HUES64 (cell line): ENCODE results near the gene DPH6.

Experiments used
- H3K27ac ChIP-seq: 2 replicates; pipeline ENCODE4 v1.7.0; 2013; ENCODE audit warnings: low read depth, low read length, inconsistent platforms
- H3K27me3 ChIP-seq: 2 replicates; pipeline ENCODE4 v1.6.1; 2013; ENCODE audit warnings: mild to moderate bottlenecking, low read length; ENCODE audit not compliant: insufficient read depth
- H3K36me3 ChIP-seq: 2 replicates; pipeline ENCODE4 v1.6.1; 2013; ENCODE audit warnings: mild to moderate bottlenecking, low read length; ENCODE audit not compliant: insufficient read depth
- H3K4me1 ChIP-seq: 2 replicates; pipeline ENCODE4 v1.6.1; 2013; ENCODE audit warnings: mild to moderate bottlenecking, low read length, moderate library complexity; ENCODE audit not compliant: insufficient read depth
- H3K4me3 ChIP-seq: 2 replicates; pipeline ENCODE4 v1.5.1; 2013; ENCODE audit warnings: mild to moderate bottlenecking, low read length, moderate library complexity
- H3K9ac ChIP-seq: 2 replicates; pipeline ENCODE4 v1.6.1; 2013; ENCODE audit warnings: mild to moderate bottlenecking, low read depth, low read length
- H3K9me3 ChIP-seq: 2 replicates; pipeline ENCODE4 v1.6.1; 2013; ENCODE audit warnings: low read depth, low read length; ENCODE audit not compliant: insufficient read depth
- WGBS: fragments of 150-250, 120-280 bp; methylation state at CpG from one replicate; pipeline ENCODE4 v1.1.7; 2013; ENCODE audit warnings: missing lambda C conversion rate; 5-methylcytosine and 5-hydroxymethylcytosine counted together

Gene DPH6

DNA sequence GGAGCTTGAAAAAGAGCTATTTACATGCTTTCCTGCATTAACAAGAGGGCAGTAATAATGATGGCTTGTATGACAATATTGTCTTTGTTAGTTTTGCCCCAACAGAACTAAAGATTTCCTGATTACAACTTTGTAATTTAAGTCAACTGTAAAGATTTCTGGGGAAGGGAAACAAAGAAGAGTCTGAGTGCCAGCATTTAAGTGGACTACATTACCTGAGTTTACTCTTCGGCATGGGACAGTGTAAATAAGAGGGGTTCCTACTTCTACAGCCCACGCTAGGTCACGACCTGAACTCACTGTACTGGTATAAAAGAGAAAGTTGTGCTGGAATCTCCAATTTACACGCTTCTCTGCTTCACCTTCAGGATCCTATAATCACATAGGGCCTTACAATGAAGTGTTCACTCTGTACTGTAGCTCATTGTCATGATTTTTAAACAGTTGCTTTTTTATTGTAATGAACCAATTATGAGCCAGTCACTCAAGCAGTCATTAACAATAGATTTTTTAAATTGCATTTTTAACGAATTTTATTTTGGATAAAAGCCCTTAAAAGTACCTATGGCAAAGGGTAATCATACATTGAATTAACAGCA is 39.6 kb downstream of the DPH6 start:
- H3K27me3 ChIP-seq: no peaks in the 10 kb centered on the region
- no peaks in the 10 kb centered on the region for H3K36me3 ChIP-seq
- WGBS: 58% methylated on average over 5 of the region's 5 CpGs
- peak overlapping the region; percentile 10; the same call in 1 of the 2 replicates for H3K27ac ChIP-seq
- peaks cover 34% of the 10 kb centered on the region for H3K4me1 ChIP-seq
- no peak overlapping the region for H3K9ac ChIP-seq
- no peaks in the 10 kb centered on the region for H3K9me3 ChIP-seq
- no peak overlapping the region for H3K4me3 ChIP-seq

- no peaks in the 10 kb centered on the region for H3K27me3 ChIP-seq
- no peak overlapping the region for H3K4me3 ChIP-seq
- no peaks in the 10 kb centered on the region for H3K9me3 ChIP-seq
- H3K36me3 ChIP-seq: no peaks in the 10 kb centered on the region
- H3K9ac ChIP-seq: no peak overlapping the region
- no peak overlapping the region for H3K27ac ChIP-seq
- H3K4me1 ChIP-seq: peaks cover 34% of the 10 kb centered on the region
Observed at GRCh38 chr15:35505809-35506208, 40.2 kb downstream of the DPH6 start.

DNA sequence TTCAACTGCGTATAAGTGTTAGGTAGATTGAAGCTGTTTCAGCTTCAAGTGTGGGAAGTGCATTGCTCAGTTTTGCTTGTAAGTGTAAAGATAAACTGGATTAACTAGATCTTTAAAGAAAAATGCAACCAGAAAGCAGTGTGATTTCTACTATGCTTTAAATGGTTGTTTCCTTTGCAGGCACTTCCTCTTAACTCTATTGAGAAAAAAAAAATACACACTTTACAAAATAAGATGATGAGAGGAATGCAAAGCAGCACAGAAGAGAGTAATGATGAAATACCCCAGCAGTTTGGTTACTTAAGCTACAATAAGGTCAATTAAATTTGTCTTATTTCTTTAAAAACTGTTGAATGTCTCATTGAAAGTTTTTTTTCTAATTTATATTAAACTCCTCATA is 40.8 kb downstream of the DPH6 start:
- H3K27me3 ChIP-seq: no peaks in the 10 kb centered on the region
- no peaks in the 10 kb centered on the region for H3K36me3 ChIP-seq
- no peaks in the 10 kb centered on the region for H3K9me3 ChIP-seq
- peaks cover 34% of the 10 kb centered on the region for H3K4me1 ChIP-seq
- no peak overlapping the region for H3K4me3 ChIP-seq
- 92% methylated on average over 1 of the region's 1 CpG for WGBS
- H3K27ac ChIP-seq: no peak overlapping the region
- no peak overlapping the region for H3K9ac ChIP-seq

- no peaks in the 10 kb centered on the region for H3K9me3 ChIP-seq
- 93% methylated on average over 4 of the region's 4 CpGs for WGBS
- H3K4me3 ChIP-seq: no peak overlapping the region
- no peak overlapping the region for H3K9ac ChIP-seq
- H3K27me3 ChIP-seq: no peaks in the 10 kb centered on the region
- 0 out of 2 replicates have a peak, but pooled peaks cover 3% of the 10 kb centered on the region for H3K4me1 ChIP-seq
- H3K27ac ChIP-seq: no peak overlapping the region
- no peaks in the 10 kb centered on the region for H3K36me3 ChIP-seq
Observed at GRCh38 chr15:35499723-35500122, 46.2 kb downstream of the DPH6 start.

DNA sequence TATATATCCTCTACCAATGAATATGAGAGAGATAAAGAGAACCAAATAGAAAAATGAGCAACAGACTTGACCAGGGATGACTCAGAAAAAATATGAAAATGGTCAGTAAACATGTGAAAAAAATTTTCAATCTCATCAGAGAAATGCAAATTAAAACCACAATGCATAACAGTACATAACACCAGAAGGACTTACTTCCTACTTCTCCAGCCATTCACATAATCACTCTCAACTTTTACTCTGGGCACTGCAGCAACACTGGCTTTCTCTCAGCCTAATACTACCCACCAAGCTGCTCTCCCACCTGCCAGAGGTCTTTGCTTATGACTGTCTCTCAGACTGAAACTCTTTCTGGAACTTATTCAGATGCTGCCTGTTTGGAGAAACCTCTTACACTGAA is 49.4 kb downstream of the DPH6 start:
- Histone ChIP-seq H3K9me3 (no peaks in the 10 kb centered on the region), H3K36me3 (no peaks in the 10 kb centered on the region), H3K27ac (no peak overlapping the region), H3K9ac (no peak overlapping the region), H3K27me3 (no peaks in the 10 kb centered on the region), H3K4me3 (no peak overlapping the region), H3K4me1 (0 out of 2 replicates have a peak, but pooled peaks cover 5% of the 10 kb centered on the region)

GRCh38 chr15:35495080-35495479 is 50.9 kb downstream of the DPH6 start:
- Histone ChIP-seq H3K36me3 (no peaks in the 10 kb centered on the region), H3K27me3 (no peaks in the 10 kb centered on the region), H3K9me3 (no peaks in the 10 kb centered on the region), H3K27ac (no peak overlapping the region), H3K4me3 (no peak overlapping the region), H3K4me1 (0 out of 2 replicates have a peak, but pooled peaks cover 5% of the 10 kb centered on the region), H3K9ac (no peak overlapping the region)
- WGBS: 93% methylated on average over 3 of the region's 3 CpGs

GRCh38 chr15:35491999-35492398 is 54.0 kb downstream of the DPH6 start:
- 0 out of 2 replicates have a peak, but pooled peaks cover 2% of the 10 kb centered on the region for H3K4me1 ChIP-seq
- H3K27me3 ChIP-seq: no peaks in the 10 kb centered on the region
- no peak overlapping the region for H3K4me3 ChIP-seq
- no peak overlapping the region for H3K27ac ChIP-seq
- 85% methylated on average over 2 of the region's 3 CpGs for WGBS
- no peak overlapping the region for H3K9ac ChIP-seq
- peaks cover 15% of the 10 kb centered on the region for H3K9me3 ChIP-seq
- 0 out of 2 replicates have a peak, but pooled peaks cover 6% of the 10 kb centered on the region for H3K36me3 ChIP-seq

GRCh38 chr15:35491173-35491572 is 54.8 kb downstream of the DPH6 start:
- H3K36me3 ChIP-seq: 0 out of 2 replicates have a peak, but pooled peaks cover 6% of the 10 kb centered on the region
- H3K9me3 ChIP-seq: peaks cover 24% of the 10 kb centered on the region
- no peak overlapping the region for H3K9ac ChIP-seq
- WGBS: 96% methylated on average over 3 of the region's 3 CpGs
- H3K27ac ChIP-seq: no peak overlapping the region
- H3K27me3 ChIP-seq: no peaks in the 10 kb centered on the region
- H3K4me3 ChIP-seq: no peak overlapping the region
- H3K4me1 ChIP-seq: 0 out of 2 replicates have a peak, but pooled peaks cover 2% of the 10 kb centered on the region

DNA sequence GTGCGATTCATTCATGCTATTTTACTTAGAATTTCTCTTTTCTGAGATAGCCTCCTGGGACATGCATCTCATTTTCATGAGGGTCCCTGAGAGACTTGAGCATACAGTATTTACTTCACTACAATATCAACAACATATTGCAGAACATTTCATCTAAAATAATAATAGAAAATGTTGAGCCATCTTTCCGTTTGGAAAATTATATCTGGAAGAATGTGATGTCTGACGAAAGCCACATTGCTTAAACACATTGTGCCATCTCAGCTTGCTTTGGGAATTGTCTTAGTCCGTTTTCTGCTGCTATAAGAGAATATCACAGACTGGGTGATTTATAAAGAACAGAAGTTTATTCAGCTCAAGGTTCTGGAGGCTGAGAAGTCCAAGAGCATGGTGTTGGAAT is 55.5 kb downstream of the DPH6 start:
- WGBS: 96% methylated on average over 4 of the region's 4 CpGs
- H3K4me3 ChIP-seq: no peak overlapping the region
- 0 out of 2 replicates have a peak, but pooled peaks cover 6% of the 10 kb centered on the region for H3K36me3 ChIP-seq
- no peak overlapping the region for H3K9ac ChIP-seq
- H3K4me1 ChIP-seq: 0 out of 2 replicates have a peak, but pooled peaks cover 2% of the 10 kb centered on the region
- no peaks in the 10 kb centered on the region for H3K27me3 ChIP-seq
- peaks cover 24% of the 10 kb centered on the region for H3K9me3 ChIP-seq
- H3K27ac ChIP-seq: no peak overlapping the region

GRCh38 chr15:35487417-35487816 is 58.5 kb downstream of the DPH6 start:
- no peak overlapping the region for H3K27ac ChIP-seq
- peaks cover 24% of the 10 kb centered on the region for H3K9me3 ChIP-seq
- H3K4me1 ChIP-seq: peaks cover 3% of the 10 kb centered on the region; the same call in 1 of the 2 replicates
- WGBS: 97% methylated on average over 2 of the region's 2 CpGs
- H3K36me3 ChIP-seq: peaks cover 8% of the 10 kb centered on the region; the same call in 1 of the 2 replicates
- no peak overlapping the region for H3K4me3 ChIP-seq
- no peaks in the 10 kb centered on the region for H3K27me3 ChIP-seq
- no peak overlapping the region for H3K9ac ChIP-seq

GRCh38 chr15:35486296-35486695 is 59.7 kb downstream of the DPH6 start:
- peaks cover 24% of the 10 kb centered on the region for H3K9me3 ChIP-seq
- 100% methylated on average over 1 of the region's 1 CpG for WGBS
- H3K9ac ChIP-seq: no peak overlapping the region
- peaks cover 11% of the 10 kb centered on the region for H3K4me1 ChIP-seq
- peaks cover 8% of the 10 kb centered on the region; the same call in 1 of the 2 replicates for H3K36me3 ChIP-seq
- no peak overlapping the region for H3K4me3 ChIP-seq
- H3K27ac ChIP-seq: no peak overlapping the region
- H3K27me3 ChIP-seq: no peaks in the 10 kb centered on the region

GRCh38 chr15:35485411-35485810 is 60.6 kb downstream of the DPH6 start:
- Histone ChIP-seq H3K27me3 (no peaks in the 10 kb centered on the region), H3K36me3 (peaks cover 8% of the 10 kb centered on the region; the same call in 1 of the 2 replicates), H3K9ac (no peak overlapping the region), H3K27ac (no peak overlapping the region), H3K4me1 (peaks cover 14% of the 10 kb centered on the region), H3K9me3 (peaks cover 24% of the 10 kb centered on the region), H3K4me3 (no peak overlapping the region)
- 92% methylated on average over 1 of the region's 2 CpGs for WGBS
